Brain microvascular endothelial cell (primary cell): ENCODE measurements around the gene EIF4A3.

Experiments
- DNase-seq: peaks from one replicate; pipeline ENCODE4 v3.0.0-alpha.2; 2020
- H3K27ac ChIP-seq: fragments of 250-450 bp; sonication (Bioruptor Pico); 2 replicates; pipeline ENCODE4 v1.5.1; 2020; ENCODE audit warnings: mild to moderate bottlenecking, moderate library complexity
- H3K27me3 ChIP-seq: fragments of 250-450 bp; sonication (Bioruptor Pico); replicated peaks from 2 replicates; pipeline ENCODE4 v1.5.1; 2020; ENCODE audit warnings: mild to moderate bottlenecking
- H3K36me3 ChIP-seq: fragments of 250-450 bp; sonication (Bioruptor Pico); replicated peaks from 2 replicates; pipeline ENCODE4 v1.5.1; 2020; ENCODE audit warnings: mild to moderate bottlenecking
- H3K4me3 ChIP-seq: 2 replicates; pipeline ENCODE4 v1.5.1; 2011; ENCODE audit warnings: low read depth, mild to moderate bottlenecking, control low read depth, low read length, moderate library complexity
- in situ Hi-C: cut with HindIII; loops from 2 replicates; pipeline ENCODE4 v1.10.0; 2017; ENCODE audit warnings: low sequenced_read_pairs, low pct_ligation_motif_present
- TF ChIP-seq, protein P1 (sequence below): IDR thresholded peaks from 2 replicates; pipeline ENCODE4 v1.5.1; 2011; ENCODE audit warnings: low read depth, mild to moderate bottlenecking, moderate library complexity, low read length, control low read depth, inconsistent platforms; ENCODE audit errors: missing control alignments

EIF4A3 gene

DNA sequence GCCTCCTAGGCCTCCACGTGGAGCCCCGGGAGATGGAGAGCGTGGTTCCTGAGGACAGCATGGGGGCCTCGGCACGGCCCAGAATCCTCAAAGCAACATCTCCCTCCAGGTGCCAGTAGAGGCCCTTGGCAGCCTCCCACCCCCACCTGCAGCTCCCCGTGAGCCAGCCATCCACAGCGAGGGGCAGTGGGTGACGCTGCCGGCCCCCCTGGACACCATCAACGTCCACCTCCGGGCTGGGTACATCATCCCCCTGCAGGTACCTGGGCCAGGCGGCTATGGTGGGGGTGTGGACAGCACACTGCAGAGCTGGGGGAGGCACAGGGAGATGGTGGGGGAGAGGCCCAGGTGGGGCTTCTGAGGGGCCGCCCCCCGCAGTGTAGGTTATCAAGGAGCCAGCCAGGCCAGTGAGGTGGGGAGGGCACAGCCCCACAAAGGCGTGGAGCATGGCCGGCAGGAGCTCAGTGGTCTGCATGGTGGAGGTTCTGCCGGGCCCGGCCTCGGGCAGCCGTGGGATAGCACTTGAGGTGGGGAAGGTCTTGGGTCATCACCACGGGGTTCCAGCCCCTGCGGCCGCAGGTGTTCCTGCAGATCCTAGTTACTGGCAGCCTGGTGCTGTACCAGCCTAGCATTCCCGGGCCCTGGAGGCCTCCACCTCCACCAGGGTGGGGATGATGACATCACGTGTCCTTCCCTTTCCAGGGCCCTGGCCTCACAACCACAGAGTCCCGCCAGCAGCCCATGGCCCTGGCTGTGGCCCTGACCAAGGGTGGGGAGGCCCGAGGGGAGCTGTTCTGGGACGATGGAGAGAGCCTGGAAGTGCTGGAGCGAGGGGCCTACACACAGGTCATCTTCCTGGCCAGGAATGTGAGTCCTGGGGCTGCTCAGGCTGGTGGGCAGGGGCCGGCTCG, 29.2 kb downstream of the EIF4A3 start:
- no peak for DNase-seq
- Histone ChIP-seq H3K27ac (no peak overlapping the region), H3K27me3 (no peaks in the 10 kb centered on the region), H3K4me3 (no peak overlapping the region), H3K36me3 (no peaks in the 10 kb centered on the region)
- in situ Hi-C loops, result no loop called here
- TF ChIP-seq, protein P1, sequence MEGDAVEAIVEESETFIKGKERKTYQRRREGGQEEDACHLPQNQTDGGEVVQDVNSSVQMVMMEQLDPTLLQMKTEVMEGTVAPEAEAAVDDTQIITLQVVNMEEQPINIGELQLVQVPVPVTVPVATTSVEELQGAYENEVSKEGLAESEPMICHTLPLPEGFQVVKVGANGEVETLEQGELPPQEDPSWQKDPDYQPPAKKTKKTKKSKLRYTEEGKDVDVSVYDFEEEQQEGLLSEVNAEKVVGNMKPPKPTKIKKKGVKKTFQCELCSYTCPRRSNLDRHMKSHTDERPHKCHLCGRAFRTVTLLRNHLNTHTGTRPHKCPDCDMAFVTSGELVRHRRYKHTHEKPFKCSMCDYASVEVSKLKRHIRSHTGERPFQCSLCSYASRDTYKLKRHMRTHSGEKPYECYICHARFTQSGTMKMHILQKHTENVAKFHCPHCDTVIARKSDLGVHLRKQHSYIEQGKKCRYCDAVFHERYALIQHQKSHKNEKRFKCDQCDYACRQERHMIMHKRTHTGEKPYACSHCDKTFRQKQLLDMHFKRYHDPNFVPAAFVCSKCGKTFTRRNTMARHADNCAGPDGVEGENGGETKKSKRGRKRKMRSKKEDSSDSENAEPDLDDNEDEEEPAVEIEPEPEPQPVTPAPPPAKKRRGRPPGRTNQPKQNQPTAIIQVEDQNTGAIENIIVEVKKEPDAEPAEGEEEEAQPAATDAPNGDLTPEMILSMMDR, result no peak

DNA sequence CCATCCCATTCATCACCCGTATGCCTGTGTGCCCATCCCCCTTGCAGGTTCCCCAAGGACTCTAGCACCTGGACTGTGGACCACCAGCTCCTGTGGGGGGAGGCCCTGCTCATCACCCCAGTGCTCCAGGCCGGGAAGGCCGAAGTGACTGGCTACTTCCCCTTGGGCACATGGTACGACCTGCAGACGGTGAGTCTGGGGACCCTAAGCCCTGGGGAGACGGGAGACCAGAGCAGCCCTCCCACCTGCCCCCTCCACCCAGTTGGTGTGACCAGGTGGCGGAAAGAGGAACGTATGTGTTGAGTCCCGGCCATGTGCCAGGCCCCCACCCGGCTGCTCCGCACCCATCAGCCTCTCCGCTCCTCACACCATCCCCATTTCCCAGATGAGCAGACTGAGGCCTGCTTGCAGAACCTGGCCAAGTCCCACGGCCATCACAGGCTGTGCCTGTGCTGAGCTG, 30.0 kb downstream of the EIF4A3 start:
- Histone ChIP-seq H3K27ac (no peak overlapping the region), H3K27me3 (no peaks in the 10 kb centered on the region), H3K36me3 (no peaks in the 10 kb centered on the region), H3K4me3 (no peak overlapping the region)
- TF ChIP-seq, protein P1, result no peak
- in situ Hi-C loops, result no loop called here
- no peak for DNase-seq

DNA sequence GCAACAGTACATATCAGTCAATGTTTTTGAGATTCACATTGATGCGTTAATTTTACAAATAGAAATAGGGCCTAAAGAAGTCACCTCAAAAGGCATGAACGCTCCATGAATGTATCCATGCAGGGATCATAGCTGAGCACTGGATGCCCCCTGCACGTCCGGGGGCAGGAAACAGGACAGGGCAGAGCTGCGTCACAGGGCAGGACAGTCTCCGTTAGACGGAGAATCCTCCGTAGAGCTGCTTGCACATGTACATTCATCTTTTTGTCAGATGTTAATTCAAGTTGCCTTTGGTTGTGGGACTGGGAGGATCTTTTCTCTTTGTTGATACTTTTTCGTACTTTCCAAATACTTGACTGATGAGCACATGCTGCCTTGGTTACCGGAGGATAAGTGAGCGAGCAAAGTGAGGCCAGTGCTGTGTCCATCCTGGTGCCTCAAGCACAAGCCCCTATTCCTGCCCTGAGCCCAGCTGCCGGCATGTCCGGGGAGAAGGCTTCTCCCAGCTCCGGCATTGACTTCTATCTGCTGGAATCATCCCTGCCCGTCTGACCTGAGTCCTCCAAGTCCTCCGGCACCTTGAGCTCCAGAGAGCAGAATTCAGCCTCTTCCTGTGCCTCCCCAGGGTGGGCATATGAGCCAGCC, 30.5 kb downstream of the EIF4A3 start:
- H3K27me3 ChIP-seq, result no peaks in the 10 kb centered on the region
- no peak for DNase-seq
- H3K27ac ChIP-seq, result no peak overlapping the region
- in situ Hi-C loops, result no loop called here
- no peak overlapping the region for H3K4me3 ChIP-seq
- H3K36me3 ChIP-seq, result no peaks in the 10 kb centered on the region
- TF ChIP-seq, protein P1, result no peak

DNA sequence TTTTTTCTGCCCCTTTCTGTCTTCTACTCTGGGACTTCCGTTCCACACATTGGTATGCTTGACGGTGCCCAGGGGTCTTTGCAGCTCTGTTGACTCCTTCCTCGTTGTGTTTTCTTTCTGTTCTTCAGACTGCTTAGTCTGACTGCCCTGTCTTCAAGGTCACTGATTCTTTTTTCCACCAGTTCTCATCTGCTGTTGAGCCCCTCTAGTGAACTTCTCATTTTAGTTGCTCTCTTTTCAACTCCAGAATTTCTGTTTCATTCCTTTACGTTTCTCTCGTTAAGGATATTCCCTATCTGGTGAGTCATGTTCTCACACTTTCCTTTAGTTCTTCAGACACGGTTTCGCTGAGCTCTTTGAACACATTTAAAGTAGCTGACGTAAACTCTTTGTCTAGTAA, 31.8 kb downstream of the EIF4A3 start:
- Histone ChIP-seq H3K4me3 (no peak overlapping the region), H3K27ac (no peak overlapping the region), H3K36me3 (no peaks in the 10 kb centered on the region), H3K27me3 (no peaks in the 10 kb centered on the region)
- TF ChIP-seq, protein P1, result no peak
- in situ Hi-C loops, result no loop called here
- no peak for DNase-seq

DNA sequence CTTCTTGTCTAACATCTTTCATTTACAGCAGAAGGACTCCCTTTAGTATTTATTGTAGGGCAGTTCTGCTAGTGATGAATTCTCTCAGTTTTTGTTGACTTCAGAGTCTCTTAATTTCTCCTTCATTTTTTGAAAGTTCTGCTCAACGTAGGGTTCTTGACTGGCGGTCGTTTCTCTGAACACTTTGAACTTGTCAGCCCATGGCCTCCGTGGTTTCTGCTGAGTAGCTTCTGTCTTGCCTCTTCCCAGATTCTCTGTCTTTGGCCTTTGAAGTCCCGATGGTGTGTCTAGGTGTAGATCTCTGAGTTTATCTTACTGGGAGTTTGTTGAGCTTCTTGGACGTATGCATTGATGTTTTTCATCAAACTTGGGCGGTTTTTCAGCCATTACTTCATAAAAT, 32.2 kb downstream of the EIF4A3 start:
- H3K27me3 ChIP-seq, result no peaks in the 10 kb centered on the region
- TF ChIP-seq, protein P1, result no peak
- in situ Hi-C loops, result no loop called here
- H3K27ac ChIP-seq, result no peak overlapping the region
- H3K4me3 ChIP-seq, result no peak overlapping the region
- no peaks in the 10 kb centered on the region for H3K36me3 ChIP-seq
- DNase-seq, result no peak
